GM12878 (cell line): ENCODE measurements around the gene CACNA2D2. TPM values are rescaled to one million over a fixed set of nuclear protein-coding genes. Genes with fewer than 3 reads are reported as not detected.

ENCODE experiments used
- ATAC-seq: fragments of 200-7000 bp; cut with Tn5 transposase; 3 replicates; pipeline ENCODE4 v1.9.1; 2020; ENCODE audit warnings: mild to moderate bottlenecking, moderate library complexity
- BruUV-seq: library from RNA; stranded (reverse); fragments of 400-500 nt; replicated peaks from 2 replicates; lab custom pipeline; 2021; lab: Mats Ljungman, UMichigan
- CTCF ChIA-PET: fragments of 300-600 bp; sonication (Branson Sonifier 250); formaldehyde crosslinking; extraction: SDS; loops from one replicate; lab custom pipeline; 2021; ENCODE audit warnings: inconsistent platforms; lab: Yijun Ruan, JAX
- POLR2A ChIA-PET: fragments of 350-600 bp; formaldehyde crosslinking; extraction: SDS; loops from one replicate; lab custom pipeline; 2021; ENCODE audit warnings: inconsistent platforms; lab: Charles Lee
- RAD21 ChIA-PET: fragments of 300-600 bp; sonication (Branson Sonifier 250); formaldehyde crosslinking; loops from one replicate; lab custom pipeline; 2023; ENCODE audit warnings: antibody characterized with exemption; ENCODE audit not compliant: unreplicated experiment; lab: Charles Lee
- SMC1A ChIA-PET: fragments of 300-600 bp; sonication (Branson Sonifier 250); formaldehyde crosslinking; loops from one replicate; lab custom pipeline; 2023; ENCODE audit not compliant: unreplicated experiment, uncharacterized antibody; lab: Charles Lee
- DNase-seq: peaks from one replicate; pipeline ENCODE4 v3.0.0-alpha.2; 2011; ENCODE audit warnings: low read depth, low spot score
- FAIRE-seq: peaks from 3 replicates; lab custom pipeline; 2011; peaks lifted over from hg19 to GRCh38; lab: Jason Lieb, UNC
- H2AFZ ChIP-seq: 2 replicates; pipeline ENCODE4 v1.6.0; 2011; ENCODE audit warnings: low read depth, low read length, control low read depth; ENCODE audit not compliant: control insufficient read depth
- H3K27ac ChIP-seq: 2 replicates; pipeline ENCODE4 v1.5.1; 2011; ENCODE audit warnings: control low read depth; ENCODE audit not compliant: control insufficient read depth, insufficient read depth
- H3K27me3 ChIP-seq, 2 experiments: replicated peaks in 1 of 2; 2 replicates each; pipeline versions ENCODE4 v1.6.0 to v1.6.1; 2011; ENCODE audit warnings: low read length in 1 of 2; ENCODE audit not compliant: control insufficient read depth in 2 of 2, insufficient read depth in 2 of 2
- H3K36me3 ChIP-seq, 2 experiments: 2 replicates each; pipeline ENCODE4 v1.5.1; 2011; ENCODE audit warnings: low read length in 1 of 2; ENCODE audit not compliant: control insufficient read depth in 2 of 2, insufficient read depth in 2 of 2
- H3K4me1 ChIP-seq: 2 replicates; pipeline ENCODE4 v1.6.1; 2011; ENCODE audit warnings: mild to moderate bottlenecking, low read length, moderate library complexity, mixed read lengths; ENCODE audit not compliant: control insufficient read depth, insufficient read depth
- H3K4me2 ChIP-seq: 2 replicates; pipeline ENCODE4 v1.6.0; 2011; ENCODE audit warnings: control low read depth; ENCODE audit not compliant: control insufficient read depth, insufficient read depth
- H3K4me3 ChIP-seq: fragments of 200-600 bp; sonication (generic); 2 replicates; pipeline ENCODE4 v1.5.1; 2016
- H3K79me2 ChIP-seq: 2 replicates; pipeline ENCODE4 v1.6.0; 2011; ENCODE audit warnings: low read length; ENCODE audit not compliant: control insufficient read depth, insufficient read depth
- H3K9ac ChIP-seq: 2 replicates; pipeline ENCODE4 v1.8.0; 2011; ENCODE audit warnings: low read length, control low read depth, mixed read lengths; ENCODE audit not compliant: control insufficient read depth, insufficient read depth
- H3K9me3 ChIP-seq: replicated peaks from 3 replicates; pipeline ENCODE4 v1.5.1; 2011; ENCODE audit warnings: mild to moderate bottlenecking, low read length; ENCODE audit not compliant: control insufficient read depth, insufficient read depth
- H4K20me1 ChIP-seq: 2 replicates; pipeline ENCODE4 v1.6.0; 2011; ENCODE audit not compliant: control insufficient read depth, insufficient read depth
- BHLHE40 ChIP-seq, 2 experiments: fragments of 450-650 bp in 1 of 2; IDR thresholded peaks; 2 replicates each; pipeline ENCODE4 v1.6.1; 2011 to 2017; ENCODE audit warnings: low read depth in 2 of 2, borderline replicate concordance in 1 of 2, improper control_type of control experiment in 1 of 2, low read length in 1 of 2, mild to moderate bottlenecking in 1 of 2
- CHD1 ChIP-seq: IDR thresholded peaks from 2 replicates; pipeline ENCODE4 v1.6.1; 2012; ENCODE audit warnings: low read depth, low read length, improper control_type of control experiment
- CREB1 ChIP-seq: IDR thresholded peaks from 2 replicates; pipeline ENCODE4 v1.6.1; 2012; ENCODE audit warnings: low read depth, mild to moderate bottlenecking, inconsistent platforms
- GABPA ChIP-seq: IDR thresholded peaks from 2 replicates; pipeline ENCODE4 v1.6.1; 2014; ENCODE audit warnings: antibody characterized with exemption, low read depth, mild to moderate bottlenecking, inconsistent platforms
- IKZF2 ChIP-seq, 2 experiments: fragments of 450-650 bp; IDR thresholded peaks; 2 replicates each; pipeline ENCODE4 v1.6.1; 2017; ENCODE audit warnings: mild to moderate bottlenecking in 2 of 2, moderate library complexity in 2 of 2
- KLF5 ChIP-seq: fragments of 450-650 bp; IDR thresholded peaks from 2 replicates; pipeline ENCODE4 v1.6.1; 2014; ENCODE audit warnings: mild to moderate bottlenecking; ENCODE audit not compliant: partially characterized antibody
- MXI1 ChIP-seq: fragments of 150-350 bp; IDR thresholded peaks from 2 replicates; pipeline ENCODE4 v1.6.1; 2011; ENCODE audit warnings: low read depth, mild to moderate bottlenecking, inconsistent platforms, low read length, improper control_type of control experiment
- NFIC ChIP-seq: IDR thresholded peaks from 2 replicates; pipeline ENCODE4 v1.6.1; 2012; ENCODE audit warnings: low read depth, mild to moderate bottlenecking, inconsistent platforms, low read length, moderate library complexity
- NR2F1 ChIP-seq: fragments of 450-650 bp; conservative IDR thresholded peaks from 2 replicates; pipeline ENCODE4 v1.6.1; 2017; ENCODE audit warnings: mild to moderate bottlenecking
- SP1 ChIP-seq: IDR thresholded peaks from one replicate; pipeline ENCODE4 v1.6.1; 2011; ENCODE audit warnings: low read depth, low read length
- WGBS: methylation state at CpG from one replicate; pipeline ENCODE4 v1.1.6; 2016; ENCODE audit warnings: low lambda C conversion rate; ENCODE audit not compliant: insufficient replicate concordance, insufficient coverage; ENCODE audit errors: missing lambda C conversion rate; 5-methylcytosine and 5-hydroxymethylcytosine counted together
- in situ Hi-C: fragments of 300-500 bp; cut with MboI; formaldehyde crosslinking; loops from 9 replicates; pipeline ENCODE4 v1.14.3; 2018; ENCODE audit warnings: mixed read lengths
- intact Hi-C: fragments of 100-400 bp; cut with micrococcal nuclease; formaldehyde crosslinking; loops from one replicate; pipeline ENCODE4 v1.14.2; 2022; ENCODE audit not compliant: unreplicated experiment
- polyA plus RNA-seq, 11 experiments: library from polyadenylated mRNA; depleted of rRNA in 4 of 11; unstranded in 6 of 11; stranded (reverse) in 5 of 11; fragments of >200 nt; fragmentation: Nextera tagmentation in 4 of 11; fragmentation: Illumina TruSeq in 1 of 11; extraction: Ambion mirVana in 4 of 11; extraction: Trizol in 1 of 11; gene quantifications; 1 replicate in 1 of 11; 2 replicates in 10 of 11; pipeline versions ENCODE4 v1.2.1 to v1.2.3, GENCODE V29; 2011 to 2016; ENCODE audit warnings: inconsistent platforms in 2 of 11, missing spikeins in 2 of 11, low read depth in 1 of 11
- total RNA-seq, 4 experiments: library from RNA; depleted of rRNA in 3 of 4; stranded (reverse); fragments of >200 nt in 3 of 4; fragmentation: Illumina TruSeq in 1 of 4; extraction: Trizol in 1 of 4; gene quantifications; 2 replicates each; pipeline versions ENCODE4 v1.2.1 to v1.2.3, GENCODE V29; 2013 to 2021
- TF ChIP-seq, protein P1 (sequence below): fragments of 450-650 bp; formaldehyde crosslinking; IDR thresholded peaks from 2 replicates; pipeline ENCODE4 v1.4.0; 2022; ENCODE audit warnings: mild to moderate bottlenecking, moderate library complexity
- TF ChIP-seq, protein P2 (sequence below): fragments of 450-650 bp; IDR thresholded peaks from 2 replicates; pipeline ENCODE4 v1.6.1; 2017; ENCODE audit warnings: mild to moderate bottlenecking, moderate library complexity
- TF ChIP-seq, protein P3 (sequence below): fragments of 150-350 bp; IDR thresholded peaks from 2 replicates; pipeline ENCODE4 v1.6.1; 2014; ENCODE audit warnings: mild to moderate bottlenecking, low read depth, low read length
- TF ChIP-seq, protein P4 (sequence below): IDR thresholded peaks from 2 replicates; pipeline ENCODE4 v1.6.1; 2011; ENCODE audit warnings: mild to moderate bottlenecking, low read depth, low read length, moderate library complexity; ENCODE audit not compliant: insufficient replicate concordance

Gene CACNA2D2
- total and polyA plus RNA-seq, 10 of the 15 experiments (the other 5 are each of a cell fraction or from before 2014, with no cell fraction given), result 0.03 to 0.07 TPM; not detected in 8

DNA sequence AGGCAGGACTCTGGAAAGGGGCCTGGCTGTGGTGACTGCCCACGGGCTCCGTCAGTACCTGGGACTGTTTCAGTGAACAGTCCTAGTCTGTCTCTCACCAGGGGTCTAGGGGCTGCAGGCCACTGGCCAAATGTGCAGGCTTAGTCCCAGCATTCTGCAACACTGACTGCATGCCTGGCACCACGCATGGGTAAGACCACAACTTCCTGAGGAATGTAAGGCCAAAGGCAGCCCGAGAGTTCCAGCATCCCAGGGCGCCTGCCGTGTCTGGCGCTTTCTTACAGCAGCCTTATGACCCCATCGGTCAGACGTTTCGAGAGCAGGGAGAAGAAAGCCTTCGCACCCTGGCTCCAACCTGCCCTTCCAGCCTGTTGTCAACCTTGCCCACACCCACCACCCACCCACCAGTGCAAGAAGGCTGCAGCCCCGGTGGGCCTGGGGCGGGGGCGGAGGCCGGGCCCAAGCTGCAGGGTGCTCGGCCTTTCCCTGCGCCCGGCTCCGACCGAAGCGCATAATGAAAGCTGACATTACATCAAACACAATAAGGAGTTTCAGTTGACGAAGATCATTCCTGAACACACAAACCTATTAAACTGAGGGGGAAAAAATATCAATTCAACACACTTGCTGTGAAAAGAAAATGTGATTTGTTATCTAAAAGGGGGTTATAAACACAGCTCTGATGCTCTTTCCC lies 114.6 kb downstream of the CACNA2D2 start:
- ChIA-PET RAD21 (no interaction called here), POLR2A (no interaction called here), CTCF (no interaction called here), SMC1A (no interaction called here)
- Histone ChIP-seq H3K9me3 (no peaks in the 10 kb centered on the region), H3K27ac (no peak overlapping the region), H3K4me2 (no peak overlapping the region), H3K9ac (no peak overlapping the region), H3K4me1 (no peaks in the 10 kb centered on the region), H2AFZ (no peak overlapping the region), H3K36me3 (no peaks in the 10 kb centered on the region), H4K20me1 (no peaks in the 10 kb centered on the region), H3K27me3 (peaks cover 0 to 3% of the 10 kb centered on the region in 2 experiments; a peak in 3 of 4 replicates), H3K79me2 (no peaks in the 10 kb centered on the region), H3K4me3 (no peak overlapping the region)
- DNase-seq, result no peak
- no peak for FAIRE-seq
- TF ChIP-seq IKZF2 (IDR thresholded peaks at IDR 0.05) (no peak), NR2F1 (no peak), MXI1 (no peak), CREB1 (no peak), NFIC (no peak), KLF5 (no peak), BHLHE40 (IDR thresholded peaks at IDR 0.05; ENCODE audit: borderline replicate concordance in 1 of 2, low read depth in 2 of 2, low read length in 1 of 2) (no peak), GABPA (no peak), CHD1 (no peak), SP1 (no peak)
- TF ChIP-seq, protein P1, sequence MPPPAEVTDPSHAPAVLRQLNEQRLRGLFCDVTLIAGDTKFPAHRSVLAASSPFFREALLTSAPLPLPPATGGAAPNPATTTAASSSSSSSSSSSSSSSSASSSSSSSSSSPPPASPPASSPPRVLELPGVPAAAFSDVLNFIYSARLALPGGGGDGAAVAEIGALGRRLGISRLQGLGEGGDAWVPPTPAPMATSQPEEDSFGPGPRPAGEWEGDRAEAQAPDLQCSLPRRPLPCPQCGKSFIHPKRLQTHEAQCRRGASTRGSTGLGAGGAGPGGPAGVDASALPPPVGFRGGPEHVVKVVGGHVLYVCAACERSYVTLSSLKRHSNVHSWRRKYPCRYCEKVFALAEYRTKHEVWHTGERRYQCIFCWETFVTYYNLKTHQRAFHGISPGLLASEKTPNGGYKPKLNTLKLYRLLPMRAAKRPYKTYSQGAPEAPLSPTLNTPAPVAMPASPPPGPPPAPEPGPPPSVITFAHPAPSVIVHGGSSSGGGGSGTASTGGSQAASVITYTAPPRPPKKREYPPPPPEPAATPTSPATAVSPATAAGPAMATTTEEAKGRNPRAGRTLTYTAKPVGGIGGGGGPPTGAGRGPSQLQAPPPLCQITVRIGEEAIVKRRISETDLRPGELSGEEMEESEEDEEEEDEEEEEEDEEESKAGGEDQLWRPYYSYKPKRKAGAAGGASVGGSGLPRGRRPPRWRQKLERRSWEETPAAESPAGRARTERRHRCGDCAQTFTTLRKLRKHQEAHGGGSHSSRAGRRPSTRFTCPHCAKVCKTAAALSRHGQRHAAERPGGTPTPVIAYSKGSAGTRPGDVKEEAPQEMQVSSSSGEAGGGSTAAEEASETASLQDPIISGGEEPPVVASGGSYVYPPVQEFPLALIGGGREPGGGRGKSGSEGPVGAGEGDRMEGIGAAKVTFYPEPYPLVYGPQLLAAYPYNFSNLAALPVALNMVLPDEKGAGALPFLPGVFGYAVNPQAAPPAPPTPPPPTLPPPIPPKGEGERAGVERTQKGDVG (CRISPR knock-in tag), result no peak
- TF ChIP-seq, protein P2, sequence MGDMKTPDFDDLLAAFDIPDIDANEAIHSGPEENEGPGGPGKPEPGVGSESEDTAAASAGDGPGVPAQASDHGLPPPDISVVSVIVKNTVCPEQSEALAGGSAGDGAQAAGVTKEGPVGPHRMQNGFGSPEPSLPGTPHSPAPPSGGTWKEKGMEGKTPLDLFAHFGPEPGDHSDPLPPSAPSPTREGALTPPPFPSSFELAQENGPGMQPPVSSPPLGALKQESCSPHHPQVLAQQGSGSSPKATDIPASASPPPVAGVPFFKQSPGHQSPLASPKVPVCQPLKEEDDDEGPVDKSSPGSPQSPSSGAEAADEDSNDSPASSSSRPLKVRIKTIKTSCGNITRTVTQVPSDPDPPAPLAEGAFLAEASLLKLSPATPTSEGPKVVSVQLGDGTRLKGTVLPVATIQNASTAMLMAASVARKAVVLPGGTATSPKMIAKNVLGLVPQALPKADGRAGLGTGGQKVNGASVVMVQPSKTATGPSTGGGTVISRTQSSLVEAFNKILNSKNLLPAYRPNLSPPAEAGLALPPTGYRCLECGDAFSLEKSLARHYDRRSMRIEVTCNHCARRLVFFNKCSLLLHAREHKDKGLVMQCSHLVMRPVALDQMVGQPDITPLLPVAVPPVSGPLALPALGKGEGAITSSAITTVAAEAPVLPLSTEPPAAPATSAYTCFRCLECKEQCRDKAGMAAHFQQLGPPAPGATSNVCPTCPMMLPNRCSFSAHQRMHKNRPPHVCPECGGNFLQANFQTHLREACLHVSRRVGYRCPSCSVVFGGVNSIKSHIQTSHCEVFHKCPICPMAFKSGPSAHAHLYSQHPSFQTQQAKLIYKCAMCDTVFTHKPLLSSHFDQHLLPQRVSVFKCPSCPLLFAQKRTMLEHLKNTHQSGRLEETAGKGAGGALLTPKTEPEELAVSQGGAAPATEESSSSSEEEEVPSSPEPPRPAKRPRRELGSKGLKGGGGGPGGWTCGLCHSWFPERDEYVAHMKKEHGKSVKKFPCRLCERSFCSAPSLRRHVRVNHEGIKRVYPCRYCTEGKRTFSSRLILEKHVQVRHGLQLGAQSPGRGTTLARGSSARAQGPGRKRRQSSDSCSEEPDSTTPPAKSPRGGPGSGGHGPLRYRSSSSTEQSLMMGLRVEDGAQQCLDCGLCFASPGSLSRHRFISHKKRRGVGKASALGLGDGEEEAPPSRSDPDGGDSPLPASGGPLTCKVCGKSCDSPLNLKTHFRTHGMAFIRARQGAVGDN, result no peak
- TF ChIP-seq, protein P3, sequence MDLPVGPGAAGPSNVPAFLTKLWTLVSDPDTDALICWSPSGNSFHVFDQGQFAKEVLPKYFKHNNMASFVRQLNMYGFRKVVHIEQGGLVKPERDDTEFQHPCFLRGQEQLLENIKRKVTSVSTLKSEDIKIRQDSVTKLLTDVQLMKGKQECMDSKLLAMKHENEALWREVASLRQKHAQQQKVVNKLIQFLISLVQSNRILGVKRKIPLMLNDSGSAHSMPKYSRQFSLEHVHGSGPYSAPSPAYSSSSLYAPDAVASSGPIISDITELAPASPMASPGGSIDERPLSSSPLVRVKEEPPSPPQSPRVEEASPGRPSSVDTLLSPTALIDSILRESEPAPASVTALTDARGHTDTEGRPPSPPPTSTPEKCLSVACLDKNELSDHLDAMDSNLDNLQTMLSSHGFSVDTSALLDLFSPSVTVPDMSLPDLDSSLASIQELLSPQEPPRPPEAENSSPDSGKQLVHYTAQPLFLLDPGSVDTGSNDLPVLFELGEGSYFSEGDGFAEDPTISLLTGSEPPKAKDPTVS, result no peak
- TF ChIP-seq, protein P4, sequence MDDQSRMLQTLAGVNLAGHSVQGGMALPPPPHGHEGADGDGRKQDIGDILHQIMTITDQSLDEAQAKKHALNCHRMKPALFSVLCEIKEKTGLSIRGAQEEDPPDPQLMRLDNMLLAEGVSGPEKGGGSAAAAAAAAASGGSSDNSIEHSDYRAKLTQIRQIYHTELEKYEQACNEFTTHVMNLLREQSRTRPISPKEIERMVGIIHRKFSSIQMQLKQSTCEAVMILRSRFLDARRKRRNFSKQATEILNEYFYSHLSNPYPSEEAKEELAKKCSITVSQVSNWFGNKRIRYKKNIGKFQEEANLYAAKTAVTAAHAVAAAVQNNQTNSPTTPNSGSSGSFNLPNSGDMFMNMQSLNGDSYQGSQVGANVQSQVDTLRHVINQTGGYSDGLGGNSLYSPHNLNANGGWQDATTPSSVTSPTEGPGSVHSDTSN, result no peak
- BruUV-seq, result no TSS peak
- in situ Hi-C loops, result no loop called here
- intact Hi-C loops, result no loop called here
- ATAC-seq, result no peak
- WGBS, result 36% methylated on average over 21 of the region's 22 CpGs
